ENCODE measurements around the gene C3. TPM values are rescaled to one million over a fixed set of nuclear protein-coding genes. Genes with fewer than 3 reads are reported as not detected.

The C3 gene
- total and polyA plus RNA-seq, 2 experiments from 2014 or later, result 0.39 to 1.6 TPM

- Histone ChIP-seq H3K9me3 (ENCODE audit: low read depth) (no peaks in the 10 kb centered on the region), H3K27me3 (no peaks in the 10 kb centered on the region), H3K4me3 (no peak overlapping the region), H3K4me1 (ENCODE audit: low read depth) (no peaks in the 10 kb centered on the region), H3K27ac (no peak overlapping the region), H3K36me3 (no peaks in the 10 kb centered on the region)
- no peak for DNase-seq (ENCODE audit: low read depth in 1 of 2, low spot score in 1 of 2)
- TF ChIP-seq, protein P1, sequence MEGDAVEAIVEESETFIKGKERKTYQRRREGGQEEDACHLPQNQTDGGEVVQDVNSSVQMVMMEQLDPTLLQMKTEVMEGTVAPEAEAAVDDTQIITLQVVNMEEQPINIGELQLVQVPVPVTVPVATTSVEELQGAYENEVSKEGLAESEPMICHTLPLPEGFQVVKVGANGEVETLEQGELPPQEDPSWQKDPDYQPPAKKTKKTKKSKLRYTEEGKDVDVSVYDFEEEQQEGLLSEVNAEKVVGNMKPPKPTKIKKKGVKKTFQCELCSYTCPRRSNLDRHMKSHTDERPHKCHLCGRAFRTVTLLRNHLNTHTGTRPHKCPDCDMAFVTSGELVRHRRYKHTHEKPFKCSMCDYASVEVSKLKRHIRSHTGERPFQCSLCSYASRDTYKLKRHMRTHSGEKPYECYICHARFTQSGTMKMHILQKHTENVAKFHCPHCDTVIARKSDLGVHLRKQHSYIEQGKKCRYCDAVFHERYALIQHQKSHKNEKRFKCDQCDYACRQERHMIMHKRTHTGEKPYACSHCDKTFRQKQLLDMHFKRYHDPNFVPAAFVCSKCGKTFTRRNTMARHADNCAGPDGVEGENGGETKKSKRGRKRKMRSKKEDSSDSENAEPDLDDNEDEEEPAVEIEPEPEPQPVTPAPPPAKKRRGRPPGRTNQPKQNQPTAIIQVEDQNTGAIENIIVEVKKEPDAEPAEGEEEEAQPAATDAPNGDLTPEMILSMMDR (IDR thresholded peaks at IDR 0.05; ENCODE audit: low read depth, low read length), result no peak
Observed at GRCh38 chr19:6654347-6655310, 65.8 kb downstream of the C3 start.

DNA sequence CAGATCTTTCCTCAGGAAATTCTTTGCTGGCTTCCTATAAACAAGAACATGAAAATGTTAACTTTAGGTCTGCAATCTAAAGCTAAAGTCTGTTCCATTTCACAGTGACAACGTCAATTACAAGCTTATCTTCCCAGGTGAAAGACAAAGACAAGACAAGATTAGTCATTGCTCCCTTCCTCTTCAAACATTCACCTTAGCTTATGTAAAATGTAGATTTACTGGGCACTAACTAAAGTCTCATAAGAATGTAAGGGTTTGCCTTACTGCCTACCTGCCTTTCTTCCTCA lies 67.7 kb downstream of the C3 start:
- H3K36me3 ChIP-seq, result no peaks in the 10 kb centered on the region
- H3K27me3 ChIP-seq, result no peaks in the 10 kb centered on the region
- no peak overlapping the region for H3K27ac ChIP-seq
- TF ChIP-seq, protein P1 (IDR thresholded peaks at IDR 0.05; ENCODE audit: low read depth, low read length), result no peak
- no peak overlapping the region for H3K4me3 ChIP-seq
- no peaks in the 10 kb centered on the region for H3K4me1 ChIP-seq (ENCODE audit: low read depth)
- H3K9me3 ChIP-seq (ENCODE audit: low read depth), result no peaks in the 10 kb centered on the region
- no peak for DNase-seq (ENCODE audit: low read depth in 1 of 2, low spot score in 1 of 2)

- Histone ChIP-seq H3K4me1 (ENCODE audit: low read depth) (no peaks in the 10 kb centered on the region), H3K9me3 (ENCODE audit: low read depth) (no peaks in the 10 kb centered on the region), H3K4me3 (no peak overlapping the region)
Observed at GRCh38 chr19:6651965-6652804, 68.3 kb downstream of the C3 start.

GRCh38 chr19:6649185-6649584 lies 71.3 kb downstream of the C3 start:
- TF ChIP-seq, protein P1 (IDR thresholded peaks at IDR 0.05; ENCODE audit: low read depth, low read length), result no peak
- Histone ChIP-seq H3K9me3 (ENCODE audit: low read depth) (no peaks in the 10 kb centered on the region), H3K4me1 (ENCODE audit: low read depth) (no peaks in the 10 kb centered on the region), H3K36me3 (no peaks in the 10 kb centered on the region), H3K27me3 (no peaks in the 10 kb centered on the region), H3K27ac (no peak overlapping the region), H3K4me3 (no peak overlapping the region)
- no peak for DNase-seq (ENCODE audit: low read depth in 1 of 2, low spot score in 1 of 2)

More at GRCh38 chr19:6651965-6652804, 68.3 kb downstream of the C3 start:
- Histone ChIP-seq H3K36me3 (no peaks in the 10 kb centered on the region), H3K27me3 (no peaks in the 10 kb centered on the region), H3K27ac (no peak overlapping the region)
- DNase-seq (ENCODE audit: low read depth in 1 of 2, low spot score in 1 of 2), result no peak
- TF ChIP-seq, protein P1 (IDR thresholded peaks at IDR 0.05; ENCODE audit: low read depth, low read length), result no peak

DNA sequence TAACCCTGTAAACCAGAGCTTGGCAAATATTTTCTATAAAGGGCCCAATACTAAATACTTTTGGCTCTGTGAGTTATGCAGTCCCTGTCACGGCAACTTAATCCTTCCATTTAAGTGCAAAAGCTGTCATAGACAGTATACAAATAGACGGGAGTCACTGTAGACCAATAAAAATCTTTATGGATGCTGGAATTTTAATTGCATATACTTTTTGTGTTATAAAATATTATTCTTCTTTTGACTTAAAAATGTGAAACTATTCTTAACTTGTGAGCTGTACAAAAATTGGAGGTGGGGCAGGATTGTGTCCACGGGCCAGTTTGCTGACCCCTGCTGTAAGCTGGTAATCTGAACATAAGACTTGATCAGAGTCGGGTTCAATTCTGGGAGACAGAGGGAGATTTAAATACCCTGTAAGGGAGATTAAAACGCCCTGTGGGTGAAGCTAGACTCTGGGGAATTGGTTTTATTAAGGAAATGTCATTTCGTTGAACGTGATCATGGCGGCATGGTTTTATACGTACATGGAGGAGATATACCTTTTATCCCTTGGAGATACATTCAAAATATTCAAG lies 72.2 kb downstream of the C3 start:
- no peak for DNase-seq (ENCODE audit: low read depth in 1 of 2, low spot score in 1 of 2)

More for the DNA sequence above, 72.2 kb downstream of the C3 start:
- Histone ChIP-seq H3K4me3 (no peak overlapping the region), H3K36me3 (no peaks in the 10 kb centered on the region), H3K27ac (no peak overlapping the region), H3K27me3 (no peaks in the 10 kb centered on the region), H3K4me1 (ENCODE audit: low read depth) (no peaks in the 10 kb centered on the region), H3K9me3 (ENCODE audit: low read depth) (no peaks in the 10 kb centered on the region)
- TF ChIP-seq, protein P1 (IDR thresholded peaks at IDR 0.05; ENCODE audit: low read depth, low read length), result no peak

All from cardiac muscle cell (in vitro differentiated cells and primary cell).